Activated T-cell treated with anti-CD3 and anti-CD28 coated beads, Interleukin-2, amount 50 U/mL, for 72 hours (primary cell): ENCODE data around the gene ANAPC13. TPM values are rescaled to one million over a fixed set of nuclear protein-coding genes. Genes with fewer than 3 reads are reported as not detected.

ENCODE experiments used
- ATAC-seq, 2 donors: fragments of 150-1000 bp; cut with Tn5 transposase; replicated peaks in 1 of 2; 2 replicates each; pipeline ENCODE4 v1.10.0; 2021; ENCODE audit warnings: moderate library complexity in 2 of 2, mild to moderate bottlenecking in 1 of 2
- DNase-seq, 2 donors: peaks; one replicate each; pipeline ENCODE4 v3.0.0; 2021 to 2022; ENCODE audit warnings: mixed read lengths in 1 of 2
- H3K27ac Mint-ChIP-seq: one replicate; pipeline ENCODE4 v1.8.0; 2022; ENCODE audit warnings: mild to moderate bottlenecking, moderate library complexity, mixed read lengths
- H3K27me3 Mint-ChIP-seq: one replicate; pipeline ENCODE4 v1.8.0; 2022; ENCODE audit warnings: low read depth, mixed read lengths
- H3K36me3 Mint-ChIP-seq, 2 donors: one replicate each; pipeline ENCODE4 v1.8.0; 2022; ENCODE audit warnings: mixed read lengths in 2 of 2, mild to moderate bottlenecking in 1 of 2; ENCODE audit not compliant: insufficient read depth in 2 of 2
- H3K4me1 Mint-ChIP-seq: one replicate; pipeline ENCODE4 v1.8.0; 2022; ENCODE audit warnings: low read depth, mixed read lengths
- H3K4me3 Mint-ChIP-seq, 2 donors: one replicate each; pipeline ENCODE4 v1.8.0; 2022; ENCODE audit warnings: mild to moderate bottlenecking in 2 of 2, mixed read lengths in 2 of 2, moderate library complexity in 2 of 2
- H3K9me3 Mint-ChIP-seq, 2 donors: one replicate each; pipeline ENCODE4 v1.8.0; 2022; ENCODE audit warnings: mixed read lengths in 2 of 2
- total RNA-seq, 2 donors: library from RNA; stranded (reverse); gene quantifications; one replicate each; pipeline ENCODE4 v1.2.3, GENCODE V29; 2022

Gene ANAPC13
- total RNA-seq, 2 donors from 2014 or later, result 40.0 to 47.6 TPM

DNA sequence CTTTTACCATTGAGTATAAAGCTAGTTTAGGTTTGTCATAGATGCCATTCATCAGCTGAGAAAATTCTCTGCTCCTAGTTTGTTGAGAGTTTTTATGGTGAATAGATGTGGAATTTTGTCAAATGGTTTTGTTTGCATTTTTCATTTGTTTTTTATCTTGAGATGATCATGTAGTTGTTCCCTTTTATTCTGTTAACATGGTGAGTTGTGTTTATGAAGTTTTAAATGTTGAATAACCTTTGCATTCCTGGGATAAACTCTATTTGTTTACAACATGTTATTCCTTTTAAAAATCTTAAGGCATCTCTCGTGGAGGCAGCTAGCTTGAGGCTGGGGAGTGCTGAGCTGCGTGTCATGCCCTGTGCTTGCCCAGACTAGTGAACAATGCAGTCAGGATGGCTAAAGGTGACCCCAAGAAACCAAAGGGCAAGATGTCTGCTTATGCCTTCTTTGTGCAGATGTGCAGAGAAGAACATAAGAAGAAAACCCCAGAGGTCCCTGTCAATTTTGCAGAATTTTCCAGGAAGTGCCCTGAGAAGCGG is 48.5 kb downstream of the ANAPC13 start:
- no peak for ATAC-seq
- peaks cover 37% of the 10 kb centered on the region for H3K27me3 Mint-ChIP-seq
- H3K4me3 Mint-ChIP-seq, result no peak overlapping the region
- no peaks in the 10 kb centered on the region for H3K9me3 Mint-ChIP-seq
- no peak overlapping the region for H3K27ac Mint-ChIP-seq
- no peak for DNase-seq
- H3K4me1 Mint-ChIP-seq, result no peaks in the 10 kb centered on the region
- H3K36me3 Mint-ChIP-seq, result no peaks in the 10 kb centered on the region

DNA sequence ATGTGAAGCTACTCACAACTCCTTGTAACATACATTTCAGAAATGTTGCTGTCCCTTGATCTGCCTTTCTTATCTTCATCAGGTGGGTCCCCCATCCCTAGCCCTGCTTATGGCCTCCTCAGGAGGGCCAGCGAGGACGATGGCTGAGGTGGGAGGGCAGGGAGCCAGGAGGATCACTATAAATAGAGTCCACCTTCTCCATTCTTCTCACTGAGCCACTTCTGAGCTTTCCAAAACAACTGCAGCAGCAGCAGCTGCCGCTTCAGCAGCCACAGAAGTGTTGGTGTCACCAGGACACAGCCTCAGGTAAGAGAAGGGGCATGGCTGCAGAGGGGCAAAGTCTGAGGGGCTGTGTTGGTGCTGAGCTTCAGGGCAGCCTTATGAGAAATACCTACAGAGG is 53.5 kb downstream of the ANAPC13 start:
- no peak for ATAC-seq
- Mint-ChIP-seq H3K4me3 (no peak overlapping the region), H3K27ac (no peak overlapping the region), H3K4me1 (no peaks in the 10 kb centered on the region), H3K9me3 (no peaks in the 10 kb centered on the region), H3K27me3 (peaks cover 26% of the 10 kb centered on the region), H3K36me3 (no peaks in the 10 kb centered on the region)
- no peak for DNase-seq

DNA sequence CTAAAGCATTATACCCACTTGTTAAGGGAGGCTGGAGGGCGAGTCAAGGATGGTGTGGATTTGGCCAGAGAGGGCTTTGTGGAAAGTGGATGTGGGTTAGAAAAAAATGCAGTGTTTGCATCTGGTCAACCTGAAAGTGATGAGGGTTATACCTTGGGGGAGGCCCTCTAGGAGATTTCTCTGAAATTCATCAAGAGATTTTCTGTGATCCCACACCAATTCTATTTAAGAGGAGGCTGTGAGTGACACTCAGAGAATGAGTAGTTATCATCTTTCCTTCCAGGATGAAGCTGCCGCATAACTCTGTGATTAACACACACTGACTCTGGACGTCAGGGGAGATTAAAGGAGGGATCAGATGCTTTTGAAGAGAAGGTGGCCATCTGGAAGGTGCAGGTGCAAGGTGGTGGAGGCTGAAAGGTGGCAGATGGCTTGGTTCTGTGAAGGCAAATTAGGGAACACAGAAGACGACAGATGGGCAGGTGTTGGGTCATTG is 54.8 kb downstream of the ANAPC13 start:
- Mint-ChIP-seq H3K36me3 (no peaks in the 10 kb centered on the region), H3K4me3 (no peak overlapping the region), H3K4me1 (no peaks in the 10 kb centered on the region), H3K9me3 (no peaks in the 10 kb centered on the region), H3K27ac (no peak overlapping the region), H3K27me3 (peaks cover 20% of the 10 kb centered on the region)
- no peak for ATAC-seq
- DNase-seq, result no peak

DNA sequence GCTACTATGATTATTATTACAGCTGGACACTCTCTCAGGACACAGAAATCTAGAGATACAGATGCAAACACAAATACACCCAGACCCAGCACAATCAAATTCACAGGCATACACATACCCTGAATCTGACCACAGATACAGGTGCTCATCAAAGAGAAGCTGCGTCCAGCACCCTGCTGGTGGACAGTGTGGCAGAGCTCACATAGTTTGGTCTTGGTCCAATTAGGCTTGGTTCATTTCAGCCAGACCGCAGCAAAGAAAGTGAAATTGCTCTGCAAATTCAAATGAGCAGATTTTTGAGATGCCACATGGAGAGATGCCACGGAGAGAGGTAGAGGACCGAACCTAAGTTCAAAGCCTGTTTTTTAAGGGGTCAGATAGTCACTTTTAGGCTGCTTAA is 55.6 kb downstream of the ANAPC13 start:
- H3K4me3 Mint-ChIP-seq, result no peak overlapping the region
- DNase-seq, result no peak
- H3K27me3 Mint-ChIP-seq, result peaks cover 20% of the 10 kb centered on the region
- no peaks in the 10 kb centered on the region for H3K9me3 Mint-ChIP-seq
- no peak for ATAC-seq
- no peaks in the 10 kb centered on the region for H3K36me3 Mint-ChIP-seq
- no peak overlapping the region for H3K27ac Mint-ChIP-seq
- H3K4me1 Mint-ChIP-seq, result no peaks in the 10 kb centered on the region

DNA sequence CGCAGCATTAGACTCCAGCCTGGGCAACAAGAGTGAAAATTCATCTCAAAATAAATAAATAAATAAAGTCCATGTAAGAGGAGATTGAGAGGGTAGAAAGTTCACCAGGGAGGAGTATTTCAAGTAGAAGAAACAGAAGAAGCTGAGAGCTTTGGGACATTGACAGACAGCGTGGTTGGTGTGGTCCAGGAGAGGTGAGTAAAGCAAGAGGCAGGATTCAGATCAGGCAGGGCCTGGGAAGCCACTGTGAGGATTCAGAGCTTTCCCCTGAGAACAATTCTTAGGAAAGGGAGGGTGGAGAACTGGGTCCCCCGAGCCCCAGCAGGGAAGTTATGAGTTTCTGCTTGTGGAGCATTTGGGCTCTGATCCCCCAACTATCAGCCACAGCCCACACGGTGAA is 57.4 kb downstream of the ANAPC13 start:
- no peak overlapping the region for H3K27ac Mint-ChIP-seq
- no peaks in the 10 kb centered on the region for H3K4me1 Mint-ChIP-seq
- no peaks in the 10 kb centered on the region for H3K9me3 Mint-ChIP-seq
- ATAC-seq (no peak), DNase-seq (no peak)
- peaks cover 20% of the 10 kb centered on the region for H3K27me3 Mint-ChIP-seq
- no peaks in the 10 kb centered on the region for H3K36me3 Mint-ChIP-seq
- H3K4me3 Mint-ChIP-seq, result no peak overlapping the region

Other genes starting within 250 kb of the ANAPC13 start
- gene RYK, start 235.1 kb downstream of the ANAPC13 start, total RNA-seq, result 10 to 100 TPM; 18.1 to 23.5 TPM
- under 1 TPM in 1 of 2 donors, not detected in 1; 0.07 TPM for gene AMOTL2, start 111.5 kb downstream of the ANAPC13 start, total RNA-seq
- 10 to 100 TPM; 25.1 to 33.6 TPM for gene CEP63, start 72 bp upstream of the ANAPC13 start, total RNA-seq
- not detected for gene KY, start 165.0 kb upstream of the ANAPC13 start, total RNA-seq